GM19043 (cell line): ENCODE measurements around the gene ARHGEF40.
A peak's percentile ranks its signal among the peaks of the same experiment; 100 is the strongest.

Experiments
- ATAC-seq: cut with Tn5 transposase; IDR thresholded peaks from one replicate; pipeline ENCODE4 v1.9.1; 2021; ENCODE audit warnings: low read depth; ENCODE audit not compliant: unreplicated experiment

Gene ARHGEF40

GRCh38 chr14:21058903-21059302 lies 11.2 kb upstream of the ARHGEF40 start:
- ATAC-seq = no peak

- no peak for ATAC-seq
These were observed 10.1 kb upstream of the ARHGEF40 start for GRCh38 chr14:21059842-21060613.

GRCh38 chr14:21060614-21061346 lies 9.3 kb upstream of the ARHGEF40 start:
- no peak for ATAC-seq

DNA sequence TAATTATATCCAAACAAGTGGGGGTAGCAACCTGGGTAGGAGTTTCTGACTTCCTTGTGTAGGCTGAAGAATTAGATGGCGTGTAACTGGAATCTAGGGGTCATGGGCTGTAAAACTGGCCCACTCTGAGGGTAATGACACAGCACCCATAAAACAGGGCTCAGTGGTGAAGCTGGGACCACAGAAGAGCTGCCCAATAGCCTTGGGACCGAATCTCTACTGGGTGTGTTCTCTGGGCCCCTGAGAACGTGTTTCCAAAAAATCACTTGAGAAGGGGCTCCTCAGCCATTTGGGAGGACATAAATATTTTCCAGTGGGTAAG lies 8.8 kb upstream of the ARHGEF40 start:
- ATAC-seq = no peak

DNA sequence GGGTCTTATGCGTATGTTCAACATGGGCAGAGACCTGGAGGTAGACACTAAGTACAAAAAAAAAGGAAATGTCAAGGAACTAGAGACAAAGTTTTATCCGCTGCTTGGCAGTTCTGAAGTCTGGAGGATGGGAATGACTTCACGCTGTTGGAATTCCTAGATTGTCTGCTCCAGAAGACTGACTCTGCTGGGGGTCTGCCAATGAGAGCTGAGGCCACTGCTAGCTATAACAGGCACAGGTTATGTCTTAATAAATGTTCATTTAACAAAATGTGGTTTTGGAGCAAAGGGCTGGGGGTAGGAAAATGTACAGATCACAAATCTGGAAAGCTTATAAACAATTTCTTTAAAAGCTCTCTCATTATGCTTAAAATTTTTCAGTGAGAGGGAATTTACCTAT lies 6.6 kb upstream of the ARHGEF40 start:
- no peak for ATAC-seq

GRCh38 chr14:21066882-21067502 lies 3.1 kb upstream of the ARHGEF40 start:
- no peak for ATAC-seq

- no peak for ATAC-seq
These were observed 1.4 kb upstream of the ARHGEF40 start for GRCh38 chr14:21068521-21069387.

- ATAC-seq = no peak
These were observed 569 bp upstream of the ARHGEF40 start for GRCh38 chr14:21069388-21070082.

DNA sequence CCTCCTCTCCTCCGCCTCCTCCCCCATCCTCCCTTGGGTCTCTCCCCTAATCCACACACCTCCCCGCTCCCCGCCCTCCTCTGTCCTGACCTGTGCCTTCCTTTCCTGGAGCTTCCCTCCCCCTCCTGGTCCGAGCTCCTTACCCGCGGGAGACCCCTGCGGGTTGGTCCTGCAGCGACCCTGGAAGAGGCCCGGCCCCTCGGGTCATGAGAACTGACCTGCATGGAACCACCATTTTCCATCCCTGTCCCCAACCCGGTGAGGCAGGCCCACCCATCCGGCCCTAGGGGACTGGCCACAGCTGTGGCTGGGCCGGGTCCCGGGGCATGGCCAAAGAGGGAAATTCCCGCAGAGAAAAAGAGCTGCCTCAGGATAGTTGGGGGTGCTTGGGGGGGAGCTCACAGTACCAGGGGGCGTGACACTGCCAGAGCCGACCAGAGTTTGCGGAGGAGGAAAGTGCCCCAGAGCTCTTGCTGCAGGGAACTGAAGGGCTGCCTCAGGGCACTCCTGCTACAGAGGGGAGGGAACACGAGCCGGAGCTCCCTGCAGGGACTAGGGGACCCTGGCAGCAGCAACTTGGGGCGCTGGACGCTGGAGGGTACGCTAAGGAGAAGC lies 613 bp downstream of the ARHGEF40 start:
- ATAC-seq = peak; percentile 5

DNA sequence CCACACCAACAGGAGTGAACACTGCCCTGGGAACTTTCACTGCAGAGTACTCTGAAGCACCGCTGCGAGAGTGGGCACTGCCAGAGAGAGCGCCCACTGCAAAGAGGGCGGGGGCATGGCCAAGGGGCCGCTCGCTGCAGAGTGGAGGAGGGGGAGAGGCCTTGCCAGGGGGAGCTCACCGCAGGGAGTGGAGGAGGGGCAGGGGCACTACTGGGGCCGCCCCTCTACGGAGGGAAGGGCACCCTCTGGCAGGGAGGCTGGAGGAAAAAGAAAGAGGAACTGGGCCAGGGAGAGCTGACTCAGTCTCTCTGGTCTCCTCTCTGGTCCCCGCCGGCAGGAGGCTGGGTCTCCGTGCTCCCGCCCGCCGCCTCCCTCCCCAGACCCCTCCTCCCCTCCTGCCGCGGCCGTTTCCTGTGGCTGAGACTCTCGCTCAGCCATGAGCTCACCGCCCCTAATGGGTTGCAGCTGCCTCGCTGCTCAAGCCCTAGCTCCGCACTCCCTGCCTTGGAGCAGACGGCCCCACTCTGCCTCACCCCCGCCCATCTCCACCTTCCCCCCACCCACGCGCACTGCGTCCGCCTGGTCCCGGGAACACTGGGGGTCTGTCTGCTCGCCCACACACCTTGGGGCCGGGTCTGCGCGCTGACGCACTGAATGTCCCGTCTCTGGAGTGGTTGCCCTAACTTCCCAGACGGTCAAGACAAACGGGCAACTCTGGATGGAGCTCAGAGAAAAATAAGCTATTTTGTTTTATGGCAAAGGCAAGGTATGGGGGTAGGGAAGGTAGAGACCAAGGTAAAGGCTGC lies 1.3 kb downstream of the ARHGEF40 start:
- ATAC-seq = peak; percentile 74

DNA sequence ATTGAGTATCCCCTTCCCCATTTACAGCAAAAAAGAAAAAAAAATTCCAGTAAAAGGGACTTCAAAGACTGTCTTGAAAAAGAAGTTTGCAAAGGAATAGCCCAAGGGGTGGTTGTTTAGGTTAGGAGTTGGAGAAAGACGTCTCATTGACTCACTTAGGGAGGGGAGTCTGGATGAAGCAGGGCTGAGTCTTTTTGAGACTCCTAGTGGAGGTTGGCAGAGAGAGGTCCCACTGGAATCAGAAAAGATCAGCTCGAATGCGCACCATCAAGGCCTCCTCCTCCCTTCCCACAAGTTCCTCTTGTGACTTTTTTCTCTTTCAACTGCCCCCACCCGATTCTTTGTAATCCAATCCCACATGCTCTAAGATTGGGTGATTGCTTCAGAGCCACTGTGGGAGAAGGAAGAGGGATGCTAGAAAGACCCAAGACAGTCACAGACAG lies 1.9 kb downstream of the ARHGEF40 start:
- no peak for ATAC-seq

DNA sequence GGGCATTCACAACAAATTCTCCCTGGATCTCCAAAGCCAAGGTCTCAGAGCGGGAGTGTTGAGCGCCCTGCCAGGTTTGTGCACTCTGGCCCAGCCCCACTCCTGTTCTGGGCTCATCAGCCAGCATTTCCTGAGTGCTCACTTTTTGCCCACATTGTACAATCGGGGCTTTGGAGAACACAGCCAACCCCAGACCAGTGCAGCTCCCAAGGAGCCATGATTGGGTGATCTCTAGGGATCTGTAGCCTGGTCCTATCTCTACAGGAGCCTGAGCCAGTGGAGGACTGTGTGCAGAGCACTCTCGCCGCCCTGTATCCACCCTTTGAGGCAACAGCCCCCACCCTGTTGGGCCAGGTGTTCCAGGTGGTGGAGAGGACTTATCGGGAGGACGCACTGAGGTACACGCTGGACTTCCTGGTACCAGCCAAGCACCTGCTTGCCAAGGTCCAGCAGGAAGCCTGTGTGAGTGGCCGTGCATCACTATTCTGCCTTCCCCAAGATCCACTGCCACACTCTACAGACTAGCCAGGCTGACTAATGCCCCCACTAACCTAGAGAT lies 2.8 kb downstream of the ARHGEF40 start:
- ATAC-seq = no peak

DNA sequence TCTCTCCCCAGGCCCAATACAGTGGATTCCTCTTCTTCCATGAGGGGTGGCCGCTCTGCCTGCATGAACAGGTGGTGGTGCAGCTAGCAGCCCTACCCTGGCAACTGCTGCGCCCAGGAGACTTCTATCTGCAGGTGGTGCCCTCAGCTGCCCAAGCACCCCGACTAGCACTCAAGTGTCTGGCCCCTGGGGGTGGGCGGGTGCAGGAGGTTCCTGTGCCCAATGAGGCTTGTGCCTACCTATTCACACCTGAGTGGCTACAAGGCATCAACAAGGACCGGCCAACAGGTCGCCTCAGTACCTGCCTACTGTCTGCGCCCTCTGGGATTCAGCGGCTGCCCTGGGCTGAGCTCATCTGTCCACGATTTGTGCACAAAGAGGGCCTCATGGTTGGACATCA lies 3.8 kb downstream of the ARHGEF40 start:
- no peak for ATAC-seq

- no peak for ATAC-seq
These were observed 4.5 kb downstream of the ARHGEF40 start for GRCh38 chr14:21074398-21075272.

- no peak for ATAC-seq
These were observed 5.8 kb downstream of the ARHGEF40 start for GRCh38 chr14:21075719-21076437.

DNA sequence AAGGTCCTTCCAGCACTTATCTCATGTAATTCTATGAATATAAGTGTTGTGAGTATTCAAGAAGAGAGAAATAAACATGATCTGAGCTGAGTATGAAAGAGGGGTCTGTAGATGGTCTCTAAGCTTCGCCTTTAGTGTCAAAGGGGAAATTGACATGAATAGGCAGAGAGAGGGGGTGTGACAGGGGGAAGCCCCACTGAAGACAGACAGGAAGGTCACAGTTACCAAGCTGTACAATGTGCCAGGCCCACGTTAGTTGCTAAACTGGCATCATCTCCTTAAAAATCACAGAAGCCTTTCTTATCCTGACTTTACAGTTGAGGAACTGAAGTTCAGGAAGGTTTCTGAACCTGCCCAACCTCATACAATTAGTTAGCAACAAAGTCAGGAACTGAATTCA lies 7.6 kb downstream of the ARHGEF40 start:
- no peak for ATAC-seq

DNA sequence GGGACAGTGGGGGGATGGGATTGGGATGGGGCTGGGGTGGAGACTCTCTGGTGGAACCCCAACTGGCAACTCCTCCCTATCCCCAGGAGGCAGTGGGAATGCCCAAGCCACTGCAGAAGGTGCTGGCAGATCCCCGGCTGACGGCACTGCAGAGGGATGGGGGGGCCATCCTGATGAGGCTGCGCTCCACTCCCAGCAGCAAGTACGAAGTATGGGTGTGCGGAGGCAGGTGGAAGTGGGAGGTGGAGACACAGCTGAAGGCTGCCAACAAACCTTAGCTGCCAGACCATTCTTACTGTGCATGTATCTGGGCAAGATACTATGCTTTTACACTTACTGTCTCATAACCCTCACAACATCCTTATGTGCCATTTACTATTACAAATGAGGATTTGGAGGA lies 8.2 kb downstream of the ARHGEF40 start:
- ATAC-seq = no peak
